Vagina (tissue), 2 donors: ENCODE measurements around the gene RGL1.

Source experiments
- CTCF ChIP-seq, 3 experiments: fragments of 450-650 bp in 2 of 3; fragments of 200-600 bp in 1 of 3; sonication (generic) in 1 of 3; IDR thresholded peaks; one replicate each; pipeline ENCODE4 v1.5.1; 2017 to 2019; ENCODE audit warnings: antibody characterized with exemption in 3 of 3, mild to moderate bottlenecking in 2 of 3, moderate library complexity in 2 of 3
- POLR2A ChIP-seq, 2 donors: fragments of 450-650 bp; IDR thresholded peaks; one replicate each; pipeline ENCODE4 v1.6.1; 2017; ENCODE audit warnings: antibody characterized with exemption in 2 of 2, mild to moderate bottlenecking in 2 of 2, moderate library complexity in 2 of 2
- POLR2AphosphoS5 ChIP-seq, 2 donors: sonication (generic); formaldehyde crosslinking; IDR thresholded peaks; one replicate each; pipeline ENCODE4 v1.9.0; 2017; ENCODE audit warnings: antibody characterized with exemption in 2 of 2, mild to moderate bottlenecking in 2 of 2, low read depth in 1 of 2; ENCODE audit not compliant: insufficient read depth in 1 of 2

- TF ChIP-seq POLR2AphosphoS5 (IDR thresholded peaks at IDR 0.05; ENCODE audit: insufficient read depth in 1 of 2, low read depth in 1 of 2), result no peak
- TF ChIP-seq CTCF (IDR thresholded peaks at IDR 0.05), result no peak
- no peak for TF ChIP-seq POLR2A (IDR thresholded peaks at IDR 0.05)
These were observed 79.6 kb downstream of the RGL1 start for GRCh38 chr1:183884526-183884925.
